ENCODE results near the gene RTP5. TPM values are rescaled to one million over a fixed set of nuclear protein-coding genes. Genes with fewer than 3 reads are reported as not detected.

RTP5 gene
- total RNA-seq, 6 donors from 2014 or later: 0.14 to 2.1 (median 0.69) TPM; not detected in 1

DNA sequence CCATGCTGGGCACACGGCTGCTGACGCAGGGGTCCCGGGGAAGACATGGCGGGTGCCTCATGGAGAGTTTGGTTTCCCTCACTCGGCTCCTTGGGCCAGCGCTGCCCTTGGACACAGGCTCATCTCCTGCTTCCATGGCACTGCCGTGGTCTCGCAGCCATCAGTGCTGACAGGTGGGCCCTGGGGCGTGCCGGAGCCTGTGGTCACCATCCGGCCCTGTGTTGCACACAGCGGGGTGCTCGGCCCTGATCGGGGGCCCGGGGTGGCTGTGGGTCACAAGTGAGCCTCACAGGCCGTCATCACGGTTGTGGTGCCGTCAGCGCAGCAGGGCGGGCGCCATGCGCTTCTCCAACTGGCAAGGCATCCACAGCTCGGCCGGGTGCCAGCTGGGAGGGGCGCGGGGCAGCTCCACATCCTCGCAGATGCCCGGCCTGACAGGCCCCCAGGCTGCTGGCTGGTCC, 582 bp downstream of the RTP5 start:
- ATAC-seq (ENCODE audit: low FRiP score in 2 of 2) (no peak), DNase-seq (peak in 1 of 2 donors; percentile 85)
- H3K27me3 ChIP-seq: peaks cover 0 to 7% (median 0%) of the 10 kb centered on the region in 4 donors
- H3K9me3 ChIP-seq: no peaks in the 10 kb centered on the region
- no peak overlapping the region for H3K27ac ChIP-seq
- no peak for TF ChIP-seq CTCF (IDR thresholded peaks at IDR 0.05)
- no peak for TF ChIP-seq POLR2A (IDR thresholded peaks at IDR 0.05)
- no peak for TF ChIP-seq POLR2AphosphoS5 (IDR thresholded peaks at IDR 0.05)
- no peak for TF ChIP-seq EP300 (IDR thresholded peaks at IDR 0.05)
- no peak overlapping the region for H3K4me3 ChIP-seq
- whole genome bisulfite sequencing, 2 donors: 92 to 94% methylated on average over 2 to 17 of the region's 28 CpGs
- peaks cover 0 to 4% (median 0%) of the 10 kb centered on the region in 4 donors for H3K4me1 ChIP-seq
- H3K36me3 ChIP-seq: no peaks in the 10 kb centered on the region

DNA sequence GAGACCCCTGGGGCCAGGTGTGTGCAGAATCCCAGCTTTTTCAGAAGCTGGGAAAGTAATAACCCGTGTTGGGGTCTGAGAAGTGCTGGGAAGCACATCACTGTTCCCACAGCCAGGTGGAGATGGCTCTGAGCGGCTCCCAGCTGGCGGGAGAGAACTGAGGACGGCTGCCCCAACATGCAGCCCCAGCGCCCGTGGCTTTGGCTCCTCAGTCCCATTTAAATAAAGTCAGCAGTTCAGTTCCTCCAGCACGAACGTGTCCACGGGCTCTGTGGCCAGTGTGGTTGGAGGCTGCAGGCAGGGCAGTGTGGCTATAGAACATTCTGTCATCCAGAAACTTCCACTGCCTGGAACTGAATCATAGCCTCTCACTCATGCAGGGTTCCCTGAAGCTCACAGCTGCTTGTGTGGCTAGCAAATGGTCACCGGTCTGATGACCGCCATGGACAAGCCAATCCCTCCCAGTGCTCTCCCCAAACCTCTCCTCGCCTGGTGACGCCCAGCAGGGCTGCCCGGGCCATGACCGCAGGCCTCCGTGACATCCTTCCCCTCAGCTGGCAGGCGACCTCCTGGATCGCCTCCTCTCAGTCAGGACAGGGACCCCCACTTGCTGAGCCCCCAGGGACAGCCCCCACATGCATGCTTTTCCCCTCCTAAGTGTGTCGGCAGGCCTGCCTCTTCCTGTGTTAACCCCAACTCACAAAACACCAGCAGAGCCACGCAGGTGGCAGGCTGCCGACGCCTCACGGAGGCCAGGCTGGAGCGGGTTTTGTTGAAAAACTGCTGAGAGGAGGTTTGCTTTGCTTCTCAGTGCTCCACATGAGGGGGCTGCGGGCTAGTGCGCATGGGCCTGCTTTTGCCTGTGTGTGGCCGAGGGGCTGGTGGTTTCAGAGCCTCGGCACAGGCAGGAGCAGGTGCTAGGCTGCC, 1.3 kb downstream of the RTP5 start:
- Histone ChIP-seq H3K36me3 (no peaks in the 10 kb centered on the region), H3K4me1 (peaks cover 0 to 4% (median 0%) of the 10 kb centered on the region in 4 donors), H3K9me3 (no peaks in the 10 kb centered on the region), H3K27ac (peak overlapping the region in 1 of 4 donors; percentile 21), H3K27me3 (peaks cover 0 to 7% (median 0%) of the 10 kb centered on the region in 4 donors), H3K4me3 (no peak overlapping the region)
- peak in 1 of 2 donors; percentile 78 for DNase-seq
- no peak for ATAC-seq (ENCODE audit: low FRiP score in 2 of 2)
- TF ChIP-seq POLR2A (IDR thresholded peaks at IDR 0.05) (no peak), POLR2AphosphoS5 (IDR thresholded peaks at IDR 0.05) (no peak), EP300 (IDR thresholded peaks at IDR 0.05) (no peak), CTCF (IDR thresholded peaks at IDR 0.05) (no peak)
- 57 to 62% methylated on average over 17 to 28 of the region's 28 CpGs for WGBS, 2 donors

- H3K27ac ChIP-seq: peak overlapping the region in 1 of 4 donors; percentile 21
- peaks cover 0 to 3% (median 0%) of the 10 kb centered on the region in 4 donors for H3K27me3 ChIP-seq
- peak in 1 of 2 donors; percentile 80 for DNase-seq
- H3K4me1 ChIP-seq: peaks cover 0 to under 1% (median 0%) of the 10 kb centered on the region in 4 donors
- TF ChIP-seq EP300 (IDR thresholded peaks at IDR 0.05) (no peak), CTCF (IDR thresholded peaks at IDR 0.05) (no peak)
- WGBS, 2 donors: 87 to 92% methylated on average over 16 to 38 of the region's 38 CpGs
- no peaks in the 10 kb centered on the region for H3K36me3 ChIP-seq
- no peaks in the 10 kb centered on the region for H3K9me3 ChIP-seq
- peak; percentile 3 to 11 for ATAC-seq (ENCODE audit: low FRiP score in 2 of 2)
- H3K4me3 ChIP-seq: no peak overlapping the region
Observed at GRCh38 chr2:241871538-241872312, 2.2 kb downstream of the RTP5 start.

GRCh38 chr2:241872313-241872642, 2.7 kb downstream of the RTP5 start:
- Histone ChIP-seq H3K27ac (no peak overlapping the region), H3K36me3 (no peaks in the 10 kb centered on the region), H3K9me3 (no peaks in the 10 kb centered on the region), H3K4me1 (no peaks in the 10 kb centered on the region), H3K4me3 (no peak overlapping the region), H3K27me3 (no peaks in the 10 kb centered on the region)
- TF ChIP-seq POLR2A (IDR thresholded peaks at IDR 0.05) (no peak), POLR2AphosphoS5 (IDR thresholded peaks at IDR 0.05) (no peak), CTCF (IDR thresholded peaks at IDR 0.05) (no peak), EP300 (IDR thresholded peaks at IDR 0.05) (no peak)
- ATAC-seq (ENCODE audit: low FRiP score in 2 of 2) (no peak), DNase-seq (peak in 1 of 2 donors; percentile 75)
- 80 to 84% methylated on average over 14 of the region's 15 CpGs for WGBS, 2 donors

Measured in upper lobe of left lung (tissue), 6 donors.